Cerebellar nuclear complex (tissue), 1 donor: ENCODE measurements around the gene CFAP53.

Source experiments
- DNase-seq, 2 experiments: peaks; one replicate each; lab custom pipeline; 2025; lab: John Stamatoyannopoulos, UW

CFAP53 gene

DNA sequence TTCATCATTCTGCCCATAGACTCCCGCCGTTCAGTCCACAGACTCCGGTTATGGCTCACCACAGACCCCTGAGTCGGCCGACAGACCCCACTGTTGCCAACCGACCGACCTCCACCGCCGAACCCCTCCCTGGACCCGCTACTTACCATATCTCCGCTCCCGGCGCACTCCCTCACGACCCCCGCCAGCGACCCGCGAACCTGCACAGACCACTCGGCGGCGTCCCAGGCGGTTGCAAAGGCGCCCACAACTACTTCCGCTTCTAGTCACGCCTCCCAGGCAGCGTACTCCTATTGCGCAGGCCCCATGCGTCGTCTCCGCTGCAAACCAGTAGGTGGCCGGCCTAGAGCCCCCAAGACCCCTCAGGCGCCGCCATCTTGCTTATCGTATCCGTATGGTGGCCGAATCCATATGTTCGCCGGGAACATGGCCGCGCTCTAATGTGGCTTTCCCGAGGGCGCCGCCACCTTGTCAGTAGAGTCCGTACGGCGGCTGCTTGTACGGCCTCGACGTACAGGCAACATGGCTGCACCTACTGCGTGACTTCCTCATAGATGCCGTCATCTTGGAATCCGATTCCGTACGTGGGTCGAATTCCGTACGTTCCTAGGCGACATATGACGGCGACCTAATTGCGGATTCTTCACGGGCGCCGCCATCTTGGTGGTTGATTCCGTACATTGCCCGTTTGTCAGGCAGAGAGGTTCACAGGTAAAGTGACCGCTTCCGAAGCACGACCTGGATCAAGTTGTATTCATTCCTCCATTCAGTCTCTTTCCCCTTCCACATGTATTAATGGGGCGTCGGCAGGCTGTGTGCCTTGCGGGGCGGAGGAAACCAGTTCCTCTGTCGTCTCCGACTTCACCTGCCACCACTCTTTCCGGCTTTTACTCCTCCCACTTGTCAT is 21.4 kb upstream of the CFAP53 start, which contains the start of gene CXXC1:
CXXC1 (minus strand) TSS at position 252 of the 907 bp plus-strand sequence; CDS start at position 149, 103 bp downstream.
- peak; percentile 93 for DNase-seq

GRCh38 chr18:50287028-50287440 is 20.7 kb upstream of the CFAP53 start:
- no peak for DNase-seq

GRCh38 chr18:50286391-50287027 is 20.2 kb upstream of the CFAP53 start:
- no peak for DNase-seq

GRCh38 chr18:50285631-50286321 is 19.5 kb upstream of the CFAP53 start:
- no peak for DNase-seq

- no peak for DNase-seq
Measured at GRCh38 chr18:50285071-50285470, 18.8 kb upstream of the CFAP53 start.

- no peak for DNase-seq
Measured at GRCh38 chr18:50284255-50284885, 18.1 kb upstream of the CFAP53 start.

- DNase-seq = no peak
Measured at GRCh38 chr18:50283469-50284209, 17.3 kb upstream of the CFAP53 start.

DNA sequence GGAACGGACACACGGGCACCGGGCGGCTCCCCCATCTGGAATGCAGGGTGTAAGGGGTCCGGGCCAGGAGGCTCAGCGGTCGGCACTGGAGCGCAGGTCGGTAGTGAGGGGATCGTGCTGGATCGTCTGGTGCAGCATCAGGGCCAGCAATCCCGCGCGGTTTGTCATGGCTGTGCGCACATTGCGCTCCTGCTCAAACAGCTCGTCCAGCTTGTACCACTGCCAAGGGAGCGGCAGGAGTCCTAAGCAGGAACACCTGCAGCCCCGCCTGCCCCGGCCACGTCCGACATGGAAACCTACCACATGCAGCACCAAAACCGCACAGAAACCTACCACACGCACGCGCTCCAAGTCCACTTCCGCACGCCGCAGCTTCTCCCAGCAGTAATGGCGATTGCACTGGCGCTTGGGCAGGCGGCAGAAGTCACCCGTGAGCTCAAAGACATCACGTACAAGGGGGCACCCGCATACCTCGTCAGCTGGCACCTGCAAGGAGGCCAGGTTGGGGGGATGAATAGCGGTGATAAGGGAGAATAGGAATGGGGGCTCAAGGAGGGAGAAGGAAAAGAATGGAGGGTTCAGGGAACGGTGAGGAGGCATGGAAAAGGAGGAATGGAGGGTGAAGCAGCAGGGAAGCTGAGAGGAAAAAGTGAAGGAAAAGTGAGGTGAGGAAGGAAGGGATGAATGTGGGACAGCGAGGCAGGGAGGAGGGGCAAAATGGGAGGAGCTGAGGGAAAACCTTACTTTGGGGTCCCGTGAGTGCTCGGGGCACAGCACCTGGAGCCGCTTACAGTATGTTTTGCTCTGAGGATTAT is 16.4 kb upstream of the CFAP53 start:
- DNase-seq = no peak

- DNase-seq = no peak
Measured at GRCh38 chr18:50281972-50282520, 15.8 kb upstream of the CFAP53 start.

GRCh38 chr18:50281295-50281971 is 15.1 kb upstream of the CFAP53 start, which contains the start of gene MBD1:
Gene MBD1, minus strand, starts transcription at chr18:50281523. Its CDS starts 1,531 bp downstream, at chr18:50279992.
- DNase-seq = peak; percentile 88 to 97

DNA sequence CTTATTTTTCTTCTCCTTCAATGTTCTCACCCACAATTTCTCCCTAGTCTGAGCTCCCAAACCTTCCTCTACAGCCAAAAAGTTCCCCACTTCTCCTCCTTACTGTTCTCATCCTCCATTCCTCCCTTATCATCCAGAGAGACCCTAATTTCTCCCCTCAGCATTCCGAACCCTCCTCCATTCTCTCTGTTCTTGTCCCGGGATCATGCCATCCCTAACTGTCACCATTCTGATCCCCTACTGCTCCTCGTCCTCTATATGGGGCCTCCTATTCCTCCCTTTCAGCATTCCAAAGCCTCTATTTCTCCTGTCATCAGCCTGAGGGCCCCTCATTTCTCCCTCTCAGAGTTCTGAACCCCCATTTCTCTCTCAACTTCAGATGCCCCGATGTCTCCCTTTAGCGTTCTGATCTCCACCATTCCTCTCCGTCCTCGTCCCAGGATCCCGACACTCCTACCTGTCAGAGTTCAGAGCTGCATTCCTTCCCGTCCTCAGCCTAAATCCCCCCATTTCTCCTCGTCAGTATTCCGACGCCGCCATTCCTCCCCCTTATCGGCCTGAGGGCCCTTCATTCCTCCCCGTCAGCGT is 14.5 kb upstream of the CFAP53 start:
- DNase-seq = no peak

- no peak for DNase-seq
Measured at GRCh38 chr18:50279752-50280151, 13.5 kb upstream of the CFAP53 start.

DNA sequence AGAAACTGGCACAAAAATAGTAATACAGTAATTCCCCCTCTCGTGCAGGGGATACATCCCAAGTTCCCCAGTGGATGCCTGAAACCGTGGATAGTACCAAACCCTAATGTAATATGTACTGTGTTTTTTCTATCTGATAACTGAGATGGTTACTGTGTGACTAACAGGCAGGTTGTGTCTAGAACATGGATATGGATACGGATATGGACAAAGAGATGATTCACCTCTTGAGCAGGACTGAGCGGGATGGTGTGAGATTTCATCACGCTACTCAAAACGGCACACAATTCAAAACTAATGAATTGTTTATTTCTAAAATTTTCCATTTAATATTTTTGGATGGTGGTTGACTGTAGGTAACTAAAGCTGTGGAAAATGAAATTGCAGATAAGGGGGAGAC is 11.6 kb upstream of the CFAP53 start:
- DNase-seq = no peak

DNA sequence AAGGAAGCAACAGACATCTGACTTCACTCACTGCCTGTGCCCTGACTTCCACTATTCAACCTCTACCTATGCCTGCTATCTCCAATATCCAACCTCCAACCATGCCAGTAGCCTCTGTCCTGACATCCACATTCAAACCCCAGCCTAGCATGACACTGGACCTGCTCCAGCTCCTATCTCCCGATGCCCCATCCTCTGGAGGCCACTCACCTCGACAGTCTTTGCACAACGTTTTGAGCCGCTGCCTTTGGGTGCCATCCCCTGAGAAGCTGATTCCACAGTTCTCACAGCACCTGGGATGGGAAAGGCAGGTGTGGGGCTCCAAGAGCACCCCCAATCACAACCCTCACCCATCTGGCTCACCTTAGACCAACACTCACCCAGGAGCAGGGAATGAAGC is 10.2 kb upstream of the CFAP53 start:
- no peak for DNase-seq

DNA sequence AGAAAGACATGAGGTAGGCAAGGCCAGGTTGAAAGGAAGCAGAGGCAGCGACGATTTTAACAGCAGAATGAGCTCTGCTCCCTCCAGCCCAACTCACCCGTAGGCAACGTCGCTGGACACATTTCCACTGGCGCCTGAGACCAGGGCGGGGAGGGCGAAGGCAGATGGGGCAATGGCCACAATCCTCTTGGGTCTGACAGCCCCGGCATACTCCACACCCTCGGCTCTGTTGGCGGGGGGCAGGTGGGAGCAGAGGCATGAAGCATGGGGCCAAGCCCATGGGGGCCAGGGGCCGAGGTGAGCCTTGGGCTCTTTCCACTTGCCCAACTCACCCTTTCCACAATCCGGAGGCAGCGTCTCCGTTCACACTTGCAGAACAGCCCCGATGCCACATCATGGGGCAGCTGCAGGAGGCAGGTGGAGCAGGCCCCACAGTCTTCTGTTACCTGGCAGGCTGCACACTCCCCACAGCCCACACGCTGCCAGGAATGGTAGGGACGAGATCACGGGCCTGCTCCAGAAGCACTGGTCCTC is 9.3 kb upstream of the CFAP53 start:
- DNase-seq = no peak

- DNase-seq = no peak
Measured at GRCh38 chr18:50274941-50275340, 8.6 kb upstream of the CFAP53 start.

GRCh38 chr18:50274044-50274442 is 7.7 kb upstream of the CFAP53 start:
- DNase-seq = no peak

GRCh38 chr18:50273203-50274043 is 7.1 kb upstream of the CFAP53 start:
- no peak for DNase-seq
